ENCODE data around the gene P3H3.

DNA sequence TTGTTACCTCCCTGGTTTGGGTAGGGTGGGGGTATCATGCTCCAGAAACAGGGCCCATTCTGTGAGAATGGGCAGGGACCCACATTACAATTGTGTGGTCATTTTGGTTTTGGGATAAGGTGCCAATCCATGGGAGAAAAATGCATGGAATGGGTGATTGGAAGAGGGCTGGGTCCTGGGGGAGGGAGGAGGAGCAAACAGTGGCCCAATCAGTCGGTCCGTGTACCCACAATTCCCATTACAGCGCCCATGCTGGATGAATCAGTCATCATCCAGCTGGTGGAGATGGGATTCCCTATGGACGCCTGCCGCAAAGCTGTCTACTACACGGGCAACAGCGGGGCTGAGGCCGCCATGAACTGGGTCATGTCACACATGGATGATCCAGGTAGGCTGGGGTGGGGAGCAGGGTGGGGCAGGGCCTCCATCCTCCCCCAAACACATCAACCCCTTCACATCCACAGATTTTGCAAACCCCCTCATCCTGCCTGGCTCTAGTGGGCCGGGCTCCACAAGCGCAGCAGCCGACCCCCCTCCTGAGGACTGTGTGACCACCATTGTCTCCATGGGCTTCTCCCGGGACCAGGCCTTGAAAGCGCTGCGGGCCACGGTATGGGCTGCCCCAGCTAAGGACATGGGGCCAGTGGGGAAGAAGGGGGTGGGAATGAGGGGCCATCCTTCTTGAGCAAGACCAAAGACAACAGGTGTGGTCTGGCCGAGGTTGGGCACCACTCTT is 35.5 kb downstream of the P3H3 start:
- TF ChIP-seq, protein P1, sequence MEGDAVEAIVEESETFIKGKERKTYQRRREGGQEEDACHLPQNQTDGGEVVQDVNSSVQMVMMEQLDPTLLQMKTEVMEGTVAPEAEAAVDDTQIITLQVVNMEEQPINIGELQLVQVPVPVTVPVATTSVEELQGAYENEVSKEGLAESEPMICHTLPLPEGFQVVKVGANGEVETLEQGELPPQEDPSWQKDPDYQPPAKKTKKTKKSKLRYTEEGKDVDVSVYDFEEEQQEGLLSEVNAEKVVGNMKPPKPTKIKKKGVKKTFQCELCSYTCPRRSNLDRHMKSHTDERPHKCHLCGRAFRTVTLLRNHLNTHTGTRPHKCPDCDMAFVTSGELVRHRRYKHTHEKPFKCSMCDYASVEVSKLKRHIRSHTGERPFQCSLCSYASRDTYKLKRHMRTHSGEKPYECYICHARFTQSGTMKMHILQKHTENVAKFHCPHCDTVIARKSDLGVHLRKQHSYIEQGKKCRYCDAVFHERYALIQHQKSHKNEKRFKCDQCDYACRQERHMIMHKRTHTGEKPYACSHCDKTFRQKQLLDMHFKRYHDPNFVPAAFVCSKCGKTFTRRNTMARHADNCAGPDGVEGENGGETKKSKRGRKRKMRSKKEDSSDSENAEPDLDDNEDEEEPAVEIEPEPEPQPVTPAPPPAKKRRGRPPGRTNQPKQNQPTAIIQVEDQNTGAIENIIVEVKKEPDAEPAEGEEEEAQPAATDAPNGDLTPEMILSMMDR (IDR thresholded peaks at IDR 0.05), result no peak
- TF ChIP-seq POLR2A (IDR thresholded peaks at IDR 0.05), result no peak
